HG03460 (cell line): ENCODE measurements around the gene INPP5D.
A peak's percentile ranks its signal among the peaks of the same experiment; 100 is the strongest.
"Not testable (repeated sequence)": the region's sequence is repeated elsewhere in the genome, so short reads cannot be mapped to it uniquely, and the experiment has no call there.

Experiments
- ATAC-seq: cut with Tn5 transposase; IDR thresholded peaks from one replicate; pipeline ENCODE4 v1.9.1; 2021; ENCODE audit not compliant: unreplicated experiment

The INPP5D gene

DNA sequence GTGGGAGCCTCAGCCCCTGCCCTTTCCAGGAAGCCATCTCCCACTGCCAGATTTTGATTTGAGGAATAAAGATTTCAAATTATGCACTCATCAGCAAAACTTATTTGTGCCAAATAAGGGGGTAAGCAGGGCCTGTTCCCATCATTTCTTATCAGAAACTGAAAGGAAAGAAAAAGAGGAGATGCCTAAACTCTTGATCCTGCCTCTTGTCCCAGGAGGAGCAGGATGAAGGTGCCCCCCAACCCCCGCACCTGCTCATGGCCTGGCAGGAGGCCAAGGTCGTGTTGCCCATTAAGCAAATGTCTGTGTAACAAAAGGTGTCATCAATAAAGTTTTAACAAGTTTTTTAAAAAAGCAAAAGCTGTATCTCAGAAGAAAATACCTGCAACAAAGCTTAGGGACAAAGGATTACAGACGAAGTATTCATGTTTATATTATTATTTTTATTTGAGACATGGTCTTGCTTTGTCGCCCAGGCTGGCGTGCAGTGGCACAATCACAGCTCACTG is 80.0 kb downstream of the INPP5D start:
- ATAC-seq, result no peak

DNA sequence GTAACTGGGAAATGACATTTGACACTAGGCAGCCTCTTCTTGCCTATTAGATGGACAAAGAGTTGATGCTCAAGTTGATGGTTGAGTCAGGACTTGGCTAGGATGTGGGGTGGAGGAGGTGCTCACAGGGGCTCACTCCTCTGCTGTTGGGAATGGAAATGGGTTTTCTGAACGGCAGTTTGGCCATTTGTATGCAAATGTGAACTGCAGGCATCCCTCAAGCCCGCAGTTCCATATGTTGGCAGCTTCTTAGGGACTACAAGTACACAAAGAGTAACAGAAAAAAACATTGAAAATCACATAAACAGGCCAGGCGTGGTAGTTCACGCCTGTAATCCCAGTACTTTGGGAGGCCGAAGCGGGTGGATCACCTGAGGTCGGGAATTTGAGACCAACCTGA is 80.8 kb downstream of the INPP5D start:
- ATAC-seq, result no peak

DNA sequence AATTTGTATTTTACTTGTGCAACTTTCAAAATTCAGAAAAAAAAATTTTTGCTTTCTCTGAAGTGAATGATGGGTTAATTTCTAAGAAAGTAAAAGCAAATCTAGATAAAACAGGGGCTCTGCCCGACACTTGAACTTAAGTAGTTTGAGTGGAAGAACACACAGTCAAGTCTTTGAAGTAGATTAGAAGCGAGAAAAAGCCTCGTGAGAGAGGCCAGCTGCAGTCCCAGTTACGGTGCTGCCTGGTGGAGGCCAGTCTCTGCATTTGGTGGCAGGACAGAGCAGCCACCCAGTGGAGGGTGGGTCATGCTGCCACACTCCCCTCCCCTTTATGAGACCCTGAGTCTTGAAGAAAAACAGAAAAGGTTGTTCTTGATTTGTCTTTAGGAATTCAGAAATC is 81.8 kb downstream of the INPP5D start:
- ATAC-seq, result no peak

DNA sequence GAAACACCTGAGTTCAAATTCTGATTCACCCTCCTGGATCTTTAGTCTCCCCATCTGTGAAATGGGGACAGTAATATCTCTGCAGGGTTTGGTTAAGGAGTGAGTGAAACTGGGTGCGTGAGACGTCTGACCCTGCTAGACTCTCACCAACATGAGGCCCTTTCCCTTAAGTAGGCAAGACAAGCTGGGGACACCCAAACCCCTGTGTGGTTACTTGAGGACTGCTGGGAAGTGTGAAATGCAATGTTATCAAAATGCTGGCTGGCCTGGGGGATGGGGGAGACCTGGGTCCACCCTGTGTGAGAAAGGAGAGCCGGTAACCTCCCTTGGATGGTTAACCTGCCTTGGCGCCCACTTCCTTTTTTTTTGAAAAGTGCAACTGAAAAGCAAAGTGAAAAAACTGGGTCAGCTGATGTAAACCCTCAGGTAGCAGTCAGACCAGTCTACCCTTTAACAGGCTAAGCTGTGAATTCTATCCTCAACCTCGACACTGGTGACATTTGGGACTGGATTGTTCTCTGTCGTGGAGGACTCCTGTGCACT is 82.3 kb downstream of the INPP5D start:
- peak; percentile 87 for ATAC-seq

DNA sequence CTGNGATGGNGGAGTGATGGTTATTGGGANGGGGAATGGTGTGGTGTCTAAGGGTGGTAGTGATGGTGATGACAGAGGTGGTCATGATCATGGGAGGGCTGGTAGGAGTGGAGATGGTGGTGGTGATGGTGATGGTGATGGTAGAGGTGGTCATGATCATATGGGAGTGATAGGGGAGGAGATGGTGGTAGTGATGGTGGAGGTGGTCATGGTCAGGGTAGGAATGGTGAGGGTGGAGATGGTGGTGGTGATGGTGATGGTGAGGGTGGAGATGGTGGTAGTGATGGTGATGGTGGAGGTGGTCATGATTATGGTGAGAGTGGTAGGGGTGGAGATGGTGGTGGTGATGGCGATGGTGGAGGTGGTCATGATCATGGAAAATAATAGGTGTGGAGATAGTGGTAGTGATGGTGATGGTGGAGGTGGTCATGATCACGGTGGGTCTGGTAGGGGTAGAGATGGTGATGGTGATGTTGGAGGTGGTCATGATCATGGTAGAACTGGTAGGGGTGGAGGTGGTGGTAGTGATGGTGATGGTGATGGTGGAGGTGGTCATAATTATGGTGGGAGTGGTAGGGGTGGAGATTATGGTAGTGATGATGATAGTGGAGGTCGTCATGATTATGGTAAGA is 83.7 kb downstream of the INPP5D start:
- no peak for ATAC-seq

DNA sequence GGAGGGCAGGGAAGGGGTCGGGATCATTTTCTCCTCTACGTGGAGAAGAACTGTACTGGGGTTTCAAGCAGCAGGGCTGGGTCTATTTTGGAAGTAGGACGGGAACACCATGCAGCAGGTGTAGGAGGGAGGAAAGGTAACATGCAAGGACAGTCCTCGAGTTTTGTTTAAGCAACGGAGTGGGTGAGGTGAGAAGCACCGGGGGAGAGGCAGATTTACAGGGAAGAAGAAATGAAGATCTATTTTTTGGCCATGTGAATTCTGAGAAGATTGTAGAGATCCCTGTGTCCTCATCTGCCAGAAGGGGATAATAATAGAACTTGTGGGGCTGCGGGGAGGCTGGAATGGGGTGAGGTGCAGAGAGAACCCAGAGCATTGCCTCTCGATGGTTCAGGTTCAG is 85.6 kb downstream of the INPP5D start:
- no peak for ATAC-seq

DNA sequence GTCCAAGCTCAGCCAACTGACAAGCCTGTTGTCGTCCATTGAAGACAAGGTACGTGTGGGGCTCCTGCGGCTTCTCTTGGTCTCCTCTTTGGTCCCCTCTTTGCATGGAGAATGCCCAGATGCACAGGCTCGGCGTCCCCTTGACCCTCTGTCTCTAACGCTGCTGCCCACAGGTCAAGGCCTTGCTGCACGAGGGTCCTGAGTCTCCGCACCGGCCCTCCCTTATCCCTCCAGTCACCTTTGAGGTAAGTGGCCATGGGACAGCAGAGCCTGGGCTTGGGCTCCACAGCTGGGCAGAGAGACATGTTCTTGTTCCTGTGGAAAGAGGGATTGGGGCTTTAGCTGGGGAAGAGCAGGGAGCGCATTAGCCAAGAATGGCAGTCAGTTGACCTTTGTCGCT is 86.1 kb downstream of the INPP5D start:
- ATAC-seq, result no peak

DNA sequence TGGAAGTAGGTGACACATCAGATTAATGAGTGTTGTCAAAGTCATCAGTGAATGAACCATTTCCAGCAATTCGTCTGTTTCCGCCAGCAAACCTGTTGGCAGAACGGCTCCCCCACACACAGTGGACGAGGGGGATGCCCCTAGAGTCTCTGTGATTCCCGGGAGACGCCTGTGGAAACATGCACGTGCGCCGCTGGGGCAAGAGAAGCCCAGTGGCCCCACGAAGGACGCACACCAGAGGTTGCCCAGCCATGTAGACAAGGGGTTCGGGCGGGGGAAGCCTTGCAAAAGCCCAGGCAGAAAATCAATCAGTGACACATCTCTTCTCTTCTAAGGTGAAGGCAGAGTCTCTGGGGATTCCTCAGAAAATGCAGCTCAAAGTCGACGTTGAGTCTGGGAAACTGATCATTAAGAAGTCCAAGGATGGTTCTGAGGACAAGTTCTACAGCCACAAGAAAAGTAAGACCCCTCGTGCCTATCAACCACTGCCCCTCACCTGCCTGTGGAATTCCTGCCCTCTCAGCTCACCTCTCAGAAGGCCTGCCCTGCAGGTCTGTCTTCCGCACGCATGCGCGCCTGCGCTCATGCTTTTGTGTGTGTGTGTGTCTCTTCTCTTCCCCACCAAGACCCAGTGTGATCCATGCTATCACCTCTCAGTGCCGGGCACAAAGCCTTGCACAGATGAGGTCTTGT is 87.1 kb downstream of the INPP5D start:
- no peak for ATAC-seq

DNA sequence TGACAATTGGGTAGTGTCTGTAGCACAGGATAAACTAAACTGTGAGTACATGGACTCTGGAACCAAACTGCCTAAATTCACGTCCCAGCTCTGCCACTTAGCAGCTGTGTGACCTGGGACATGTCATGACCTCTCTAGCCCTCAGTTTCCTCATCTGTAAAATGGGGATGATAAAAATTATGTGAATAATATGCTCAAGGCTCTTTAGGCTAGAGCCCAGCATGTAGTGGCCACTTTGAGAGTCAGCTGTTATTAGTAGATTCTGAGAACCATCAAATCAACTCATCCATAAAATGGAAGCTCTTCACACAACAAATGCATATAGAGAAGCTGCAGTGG is 87.7 kb downstream of the INPP5D start:
- no peak for ATAC-seq

DNA sequence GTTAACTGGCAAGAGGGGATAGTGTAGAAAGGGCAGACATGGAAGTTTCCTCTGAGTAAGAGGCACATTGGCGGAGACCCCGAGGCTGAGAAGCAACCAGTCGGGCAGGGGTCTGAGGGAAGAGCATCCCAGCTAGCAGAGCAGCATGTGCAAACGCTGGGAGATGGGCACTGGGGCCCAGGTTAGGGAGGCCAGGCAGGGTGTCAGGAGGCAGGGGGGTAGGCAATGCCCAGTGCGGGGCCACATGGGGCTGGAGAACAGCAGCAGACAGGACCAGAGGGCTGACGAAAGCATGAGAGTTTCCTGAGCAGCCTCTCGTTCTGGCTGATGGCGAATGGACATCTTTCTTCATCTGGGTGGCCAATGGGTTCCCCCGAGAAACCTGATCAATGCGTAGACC is 88.2 kb downstream of the INPP5D start:
- ATAC-seq, result no peak

DNA sequence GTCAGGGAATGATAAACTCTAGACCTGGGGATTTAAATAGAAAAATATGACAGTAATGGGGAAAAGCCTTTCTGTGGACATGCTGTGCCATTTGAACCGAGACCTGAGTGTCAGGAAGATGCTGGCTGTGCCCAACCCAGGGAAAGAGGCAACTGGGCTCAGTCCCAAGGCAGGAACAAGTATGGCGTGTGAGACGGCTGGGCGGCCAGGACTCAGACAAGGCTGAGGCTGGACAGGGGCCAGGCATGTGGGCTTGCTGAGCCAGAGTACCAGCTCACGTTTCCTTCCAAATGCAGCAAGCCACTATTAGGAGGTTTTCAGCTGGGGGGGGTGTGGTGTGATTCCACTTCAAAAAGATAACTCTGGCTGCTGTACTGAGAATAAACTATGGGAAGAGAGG is 92.4 kb downstream of the INPP5D start:
- ATAC-seq, result no peak

DNA sequence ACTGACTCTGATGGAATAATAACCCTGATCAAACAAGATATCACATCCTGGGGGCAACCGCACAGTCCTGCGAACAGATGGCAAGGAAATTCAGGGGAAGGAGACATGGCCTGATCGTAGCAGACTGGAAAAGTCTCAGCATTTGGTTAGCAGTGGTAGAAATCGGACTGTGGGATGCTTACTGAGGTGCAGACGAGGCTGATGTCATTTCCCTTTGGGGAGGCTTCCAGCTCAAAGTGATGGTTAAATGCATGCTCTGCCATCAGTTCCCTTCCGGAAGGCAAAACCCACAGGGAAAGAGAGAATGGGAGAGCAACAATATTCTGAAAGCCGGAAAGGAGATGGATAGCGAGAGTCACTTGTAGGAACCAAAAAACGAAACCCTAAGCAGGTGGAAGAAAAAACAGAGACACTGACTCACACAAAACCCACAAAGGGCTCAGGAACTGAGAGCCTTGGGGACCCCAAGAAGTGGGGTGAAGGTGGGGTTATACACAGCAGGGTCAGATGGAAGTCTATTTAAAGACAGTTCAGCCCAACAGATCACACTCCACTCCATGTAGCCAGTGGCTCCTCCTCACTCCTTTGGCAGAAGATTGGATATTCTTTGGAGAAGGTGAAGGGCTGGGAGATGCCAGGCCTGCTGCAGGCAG is 93.1 kb downstream of the INPP5D start:
- ATAC-seq, result no peak

DNA sequence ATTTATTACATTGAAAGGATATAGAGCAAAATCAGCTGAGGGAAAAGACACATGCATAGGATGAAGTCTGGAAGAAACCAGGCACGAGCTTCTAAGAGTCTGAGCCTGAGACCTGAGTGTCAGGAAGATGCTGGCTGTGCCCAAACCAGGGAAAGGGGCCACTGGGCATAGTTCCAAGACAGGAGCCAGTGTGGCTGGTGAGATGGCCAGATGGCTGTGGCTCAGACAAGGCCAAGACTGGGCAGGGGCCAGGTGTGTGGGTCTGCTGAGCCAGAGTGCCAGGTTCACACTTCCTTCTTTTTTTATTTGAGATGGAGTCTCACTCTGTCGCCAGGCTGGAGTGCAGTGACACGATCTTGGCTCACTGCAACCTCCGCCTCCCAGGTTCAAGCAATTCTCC is 95.9 kb downstream of the INPP5D start:
- ATAC-seq, result no peak

DNA sequence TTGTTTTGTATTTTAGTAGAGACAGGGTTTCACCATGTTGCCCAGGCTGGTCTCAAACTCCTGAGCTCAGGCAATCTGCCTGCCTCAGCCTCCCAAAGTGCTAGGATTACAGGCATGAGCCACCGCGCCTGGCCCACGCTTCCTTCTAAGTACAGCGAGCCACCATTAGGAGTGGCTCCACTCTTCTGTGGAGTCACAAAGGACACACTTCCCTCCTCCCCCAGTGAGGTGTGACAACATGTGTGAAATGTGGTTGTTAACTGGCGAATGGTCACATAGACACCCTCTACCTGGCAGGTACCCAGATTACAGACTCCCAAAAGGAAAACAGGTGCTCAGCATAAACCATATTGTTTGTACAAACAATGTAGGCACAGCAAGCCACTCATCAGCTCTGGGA is 96.3 kb downstream of the INPP5D start:
- not testable (repeated sequence) for ATAC-seq

DNA sequence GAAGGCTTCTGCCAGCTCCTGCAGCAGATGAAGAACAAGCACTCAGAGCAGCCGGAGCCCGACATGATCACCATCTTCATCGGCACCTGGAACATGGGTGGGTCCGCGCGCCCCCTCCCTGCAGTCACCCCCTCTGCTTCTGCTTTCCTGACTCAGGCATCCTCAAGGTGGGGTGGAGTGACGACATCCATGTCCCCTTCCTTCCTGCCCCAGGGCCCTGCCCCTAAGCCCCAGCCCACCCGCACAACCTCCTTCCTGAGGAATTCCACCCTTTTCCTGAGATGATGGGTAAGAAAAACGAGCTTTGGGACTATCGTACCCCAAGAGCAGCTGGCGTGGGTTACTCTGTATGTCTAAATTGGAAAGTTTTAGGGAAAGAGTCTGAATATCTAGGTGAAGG is 101.6 kb downstream of the INPP5D start:
- ATAC-seq, result no peak

DNA sequence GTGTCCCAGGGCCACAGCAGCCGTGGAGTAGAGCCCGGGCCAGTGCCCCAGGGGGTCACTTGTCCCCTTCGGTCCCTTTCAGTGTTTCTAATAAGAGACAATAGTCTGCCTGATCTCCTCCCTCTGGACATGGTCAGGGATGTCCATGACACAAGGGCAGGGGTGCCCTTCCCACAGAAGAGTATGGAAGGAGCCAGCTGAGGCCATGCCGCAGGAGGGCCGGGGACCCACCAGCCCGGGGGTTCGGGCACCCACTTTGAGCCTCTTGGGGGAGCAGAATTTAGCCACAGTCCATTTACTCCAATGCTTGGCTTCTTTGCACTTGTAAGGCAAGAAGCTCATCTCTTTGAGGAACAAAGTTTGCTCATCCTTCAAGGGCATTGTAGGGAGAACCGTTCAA is 102.6 kb downstream of the INPP5D start:
- ATAC-seq, result no peak

DNA sequence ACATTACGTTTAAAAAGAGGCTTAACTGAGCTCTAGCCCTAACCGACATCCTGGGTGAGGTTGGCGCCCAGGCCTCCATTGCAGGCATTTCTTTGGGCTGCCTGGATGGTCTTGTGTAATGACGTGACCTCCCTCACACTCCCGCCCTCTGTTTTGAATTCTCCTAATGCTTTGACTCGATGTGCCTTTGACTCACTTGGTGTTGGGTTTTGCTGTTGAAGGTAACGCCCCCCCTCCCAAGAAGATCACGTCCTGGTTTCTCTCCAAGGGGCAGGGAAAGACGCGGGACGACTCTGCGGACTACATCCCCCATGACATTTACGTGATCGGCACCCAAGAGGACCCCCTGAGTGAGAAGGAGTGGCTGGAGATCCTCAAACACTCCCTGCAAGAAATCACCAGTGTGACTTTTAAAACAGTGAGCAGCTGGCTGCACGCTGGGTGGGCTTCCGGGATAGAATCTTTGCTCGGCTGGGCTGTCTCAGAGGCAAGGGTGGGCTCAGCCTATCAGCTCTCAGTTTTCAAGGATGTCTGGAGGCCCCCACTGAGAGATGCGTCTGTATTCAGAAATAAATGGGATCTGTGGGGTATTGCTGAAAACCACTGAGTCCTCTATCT is 103.5 kb downstream of the INPP5D start:
- no peak for ATAC-seq

DNA sequence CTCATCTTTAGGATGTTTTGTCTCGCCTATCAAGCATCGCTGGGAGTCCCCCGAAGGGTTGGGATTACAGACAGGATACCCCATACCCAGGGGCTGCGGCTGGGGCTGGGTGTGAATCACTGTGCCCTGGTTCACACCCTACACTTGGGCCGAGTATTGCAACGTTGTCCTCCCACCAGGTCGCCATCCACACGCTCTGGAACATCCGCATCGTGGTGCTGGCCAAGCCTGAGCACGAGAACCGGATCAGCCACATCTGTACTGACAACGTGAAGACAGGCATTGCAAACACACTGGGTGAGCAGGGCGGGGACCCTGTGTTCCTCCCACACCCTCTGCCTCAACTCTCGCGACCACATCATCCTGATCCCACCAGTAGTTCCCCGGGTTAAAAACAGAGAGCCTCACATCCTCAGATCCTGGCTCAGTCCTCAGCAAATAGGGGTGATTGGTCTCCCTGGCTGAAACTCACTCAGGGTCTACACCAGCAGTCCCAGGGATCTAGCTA is 104.0 kb downstream of the INPP5D start:
- no peak for ATAC-seq

DNA sequence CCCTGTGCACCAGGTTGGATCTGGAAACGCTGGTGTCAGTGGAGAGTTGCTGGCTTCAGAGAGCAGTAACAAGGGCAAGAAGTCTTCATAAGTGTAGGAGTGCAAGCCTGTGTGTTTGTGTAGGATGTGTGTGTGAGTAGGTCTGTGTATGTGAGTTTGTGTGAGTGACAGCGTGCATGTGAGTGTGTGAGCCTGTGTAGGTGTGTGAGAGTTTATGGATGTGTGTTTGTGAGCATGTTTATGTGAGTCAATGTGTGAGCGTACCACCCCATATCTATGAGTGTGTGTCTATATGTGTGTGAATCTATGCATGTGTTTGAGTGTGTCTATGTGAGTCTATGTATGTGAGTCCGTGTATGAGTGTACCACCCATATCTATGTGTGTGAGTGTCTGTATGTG is 104.8 kb downstream of the INPP5D start:
- ATAC-seq, result no peak

DNA sequence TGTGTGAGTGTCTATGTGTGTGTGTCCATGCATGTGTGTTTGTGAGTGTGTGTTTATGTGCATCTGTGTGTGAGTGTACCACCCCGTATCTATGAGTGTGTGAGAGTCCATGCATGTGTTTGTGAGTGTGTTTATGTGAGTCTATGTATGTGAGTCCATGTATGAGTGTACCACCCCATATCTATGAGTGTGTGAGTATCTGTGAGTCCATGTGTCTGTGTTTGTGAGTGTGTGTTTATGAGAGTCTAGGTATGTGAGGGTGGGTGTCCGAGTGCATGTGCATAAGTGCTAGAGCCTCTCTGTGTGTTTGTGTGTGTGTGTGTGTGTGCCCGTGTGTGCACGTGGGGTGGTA is 105.4 kb downstream of the INPP5D start:
- no peak for ATAC-seq

DNA sequence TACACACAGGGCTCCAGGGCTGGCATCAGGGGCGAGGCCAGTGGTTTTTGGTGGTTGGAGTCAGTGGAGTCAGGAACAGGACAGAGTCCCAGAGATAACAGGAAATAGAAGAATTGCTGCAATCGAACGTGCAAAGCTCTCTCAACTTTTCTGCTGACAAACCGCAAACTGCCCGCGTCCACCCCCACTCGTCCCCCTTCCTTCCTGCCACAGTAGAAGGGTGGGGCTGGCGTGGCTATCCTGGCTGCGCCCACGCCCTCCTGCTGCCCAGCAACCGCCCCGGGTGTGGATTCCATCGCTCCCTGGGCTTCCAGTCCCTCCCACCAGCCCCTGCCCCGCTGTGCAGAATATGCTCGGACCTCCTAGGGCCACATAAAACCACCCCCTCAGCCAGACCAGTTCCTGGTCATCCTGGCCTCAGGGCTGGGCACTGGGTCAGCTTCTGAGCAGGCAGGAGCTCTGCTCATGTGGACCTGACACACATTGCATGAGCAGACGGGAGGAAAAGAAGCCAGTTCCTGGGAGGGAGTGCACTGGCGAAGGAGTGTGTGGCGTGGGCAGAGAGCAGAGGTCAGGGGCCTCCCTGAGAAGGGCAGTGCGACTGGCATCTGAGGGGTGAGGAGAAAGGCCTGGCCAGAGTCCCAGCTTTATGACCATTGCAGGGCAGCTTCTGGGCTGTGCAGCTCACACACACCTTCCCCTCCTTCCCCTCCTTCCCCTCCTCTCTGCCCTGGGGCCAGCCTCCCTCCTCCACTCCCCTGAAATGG is 105.9 kb downstream of the INPP5D start:
- no peak for ATAC-seq
